Sciatic nerve (tissue), 1 donor: ENCODE results near the gene CEACAM7. TPM values are rescaled to one million over a fixed set of nuclear protein-coding genes. Genes with fewer than 3 reads are reported as not detected.

ENCODE experiments used
- total RNA-seq: library from RNA; stranded (reverse); fragmentation: NEBNext Ultra II Directional; extraction: Animal tissue kit (Norgen Biotek cat#: 25700); gene quantifications from one replicate; pipeline ENCODE4 v1.2.1, GENCODE V29; 2021
- donor health status: DM: no; HTN: no; CAD: no.

CEACAM7 gene
- total RNA-seq, 1 donor from 2014 or later, result not detected

Other genes starting within 250 kb of the CEACAM7 start
- gene DMAC2, start 248.4 kb downstream of the CEACAM7 start, total RNA-seq, result 33.9 TPM
- gene ERICH4, start 245.1 kb downstream of the CEACAM7 start, total RNA-seq, result not detected
- gene CEACAM21, start 112.1 kb downstream of the CEACAM7 start, total RNA-seq, result 2.5 TPM
- gene CEACAM4, start 61.2 kb downstream of the CEACAM7 start, total RNA-seq, result 1.9 TPM
- 0.22 TPM for gene CEACAM5, start 20.4 kb upstream of the CEACAM7 start, total RNA-seq
- 1.1 TPM for gene CEACAM6, start 67.3 kb upstream of the CEACAM7 start, total RNA-seq
- gene CEACAM3, start 108.3 kb upstream of the CEACAM7 start, total RNA-seq, result 3.3 TPM
- gene LYPD4, start 156.4 kb upstream of the CEACAM7 start, total RNA-seq, result not detected
- gene DMRTC2, start 156.8 kb upstream of the CEACAM7 start, total RNA-seq, result not detected
- gene RPS19, start 172.0 kb upstream of the CEACAM7 start, total RNA-seq, result 788 TPM
- 2.1 TPM for gene CD79A, start 189.0 kb upstream of the CEACAM7 start, total RNA-seq
- 137 TPM for gene ARHGEF1, start 194.9 kb upstream of the CEACAM7 start, total RNA-seq
- gene ERFL, start 240.2 kb upstream of the CEACAM7 start, total RNA-seq, result 0.27 TPM